ENCODE measurements around the gene PSMA3.
"Not testable (repeated sequence)": the region's sequence is repeated elsewhere in the genome, so short reads cannot be mapped to it uniquely, and the experiment has no call there.

PSMA3 gene

GRCh38 chr14:58244556-58245387 lies at the start of gene PSMA3:
TSS of gene PSMA3 (plus strand) at chr14:58244843. CDS start at chr14:58244921, 78 bp downstream.
- peak; percentile 97 for DNase-seq

DNA sequence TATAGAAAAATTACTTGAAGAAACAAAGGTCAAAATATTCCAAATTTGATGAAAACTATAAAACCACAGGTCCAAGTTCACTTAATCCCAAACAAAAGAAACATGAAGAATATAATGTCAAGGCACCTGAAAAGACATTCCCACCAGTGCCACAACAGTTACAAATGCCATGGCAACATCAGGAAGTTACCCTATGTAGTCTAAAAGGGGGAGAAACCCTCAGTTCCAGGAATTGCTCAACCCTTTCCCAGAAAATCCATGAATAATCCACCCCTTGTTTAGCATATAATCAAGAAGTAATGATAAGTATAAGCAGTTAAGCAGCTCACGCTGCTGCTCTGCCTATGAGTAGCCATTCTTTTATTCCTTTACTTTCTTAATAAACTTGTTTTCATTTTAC lies 48.4 kb upstream of the PSMA3 start:
- no peak for DNase-seq

GRCh38 chr14:58198086-58198485 lies 46.6 kb upstream of the PSMA3 start:
- DNase-seq, result no peak

GRCh38 chr14:58199726-58200479 lies 44.7 kb upstream of the PSMA3 start, which contains the start of gene ACTR10:
TSS of gene ACTR10 (plus strand) at chr14:58200149. CDS start at chr14:58200218, 69 bp downstream.
- DNase-seq, result peak; percentile 97

DNA sequence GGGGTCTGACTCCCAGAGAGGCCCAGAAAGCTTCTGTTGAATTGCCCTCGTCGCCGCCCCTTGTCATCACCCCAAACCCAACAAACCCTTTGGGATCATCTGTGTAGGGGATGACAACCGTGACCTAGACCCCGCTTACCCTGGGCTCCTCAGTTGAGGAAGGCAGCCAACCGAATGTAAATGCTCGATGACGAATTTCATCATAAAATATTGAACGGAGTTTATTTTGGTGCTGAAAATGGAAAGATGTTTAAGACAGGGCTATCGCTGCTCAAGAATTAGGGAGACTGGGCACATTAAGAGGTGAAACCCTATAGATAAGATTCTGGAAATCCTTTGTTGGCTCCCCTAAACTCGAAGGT lies 44.2 kb upstream of the PSMA3 start:
- no peak for DNase-seq

- no peak for DNase-seq
Measured at GRCh38 chr14:58200846-58201245, 43.8 kb upstream of the PSMA3 start.

DNA sequence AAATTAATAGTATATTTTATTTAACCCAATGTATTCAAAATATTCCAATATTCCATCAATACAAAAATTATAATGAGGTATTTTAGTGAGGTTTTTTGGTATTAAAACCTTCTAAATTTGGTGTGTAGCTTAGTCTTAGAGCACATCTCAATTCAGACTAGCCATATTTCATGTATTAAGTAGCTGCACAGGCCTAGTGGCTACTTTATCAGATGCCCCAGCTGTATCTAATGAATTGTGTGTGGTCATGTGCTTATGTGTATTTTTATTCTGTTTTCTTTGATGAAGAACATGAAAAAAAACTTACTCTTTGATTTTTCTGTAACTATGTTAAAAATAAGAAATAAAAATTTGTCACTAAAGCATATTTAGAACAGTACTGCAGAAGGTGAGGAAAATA lies 31.5 kb upstream of the PSMA3 start:
- DNase-seq, result no peak

DNA sequence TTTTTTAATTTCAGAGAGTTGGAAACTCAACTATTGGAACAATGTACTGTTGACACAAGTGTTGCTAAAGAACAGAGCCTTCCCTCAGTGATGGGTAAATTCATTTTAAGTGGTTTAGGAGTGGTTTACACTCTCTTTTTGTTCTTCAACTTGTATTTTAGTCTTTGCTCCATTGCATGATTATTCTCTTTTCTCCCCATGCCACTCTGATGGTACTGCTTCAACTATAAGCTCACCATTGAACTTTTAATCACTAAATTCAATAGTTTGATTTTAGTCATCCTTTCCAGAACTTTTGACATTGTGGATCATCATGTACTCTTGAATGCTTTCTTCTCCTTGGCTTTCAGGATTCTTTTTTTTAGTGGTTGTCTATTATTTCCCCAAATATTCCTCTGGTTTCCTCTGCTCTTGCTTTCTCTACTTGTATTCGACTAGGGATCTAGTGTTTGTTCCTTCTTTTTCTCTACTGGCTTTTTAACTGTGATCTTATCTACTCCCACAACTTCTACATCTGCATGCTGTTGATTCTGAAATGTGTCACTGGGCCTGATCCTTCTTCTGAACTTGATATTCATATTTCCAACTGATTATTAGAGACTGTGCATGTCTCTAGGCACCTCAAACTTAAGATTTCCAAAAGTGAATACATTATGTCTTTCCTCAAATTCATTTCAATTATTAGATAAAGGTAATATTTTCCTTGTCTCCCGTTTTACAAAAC lies 29.3 kb upstream of the PSMA3 start:
- no peak for DNase-seq

DNA sequence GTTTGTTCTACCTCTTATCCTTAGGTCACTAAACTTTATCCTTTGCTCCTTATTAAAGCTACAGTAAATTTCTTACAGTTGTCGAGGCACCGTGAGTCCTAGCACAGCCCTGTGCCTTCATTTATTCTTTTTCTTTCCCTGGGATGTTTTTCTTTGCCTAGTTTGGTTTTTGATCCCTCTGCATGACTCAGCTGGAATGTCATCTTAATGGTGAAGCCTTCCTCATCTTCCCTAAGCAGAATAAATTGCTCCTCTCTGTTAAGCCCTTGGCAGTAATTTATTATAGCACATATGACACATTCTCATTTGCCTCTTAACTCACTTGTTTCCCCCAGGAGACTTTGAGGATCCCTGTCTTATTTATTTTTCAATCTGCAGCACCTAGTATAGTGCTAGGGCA lies 28.1 kb upstream of the PSMA3 start:
- DNase-seq, result no peak

- no peak for DNase-seq
Measured at GRCh38 chr14:58227096-58227819, 17.4 kb upstream of the PSMA3 start.

DNA sequence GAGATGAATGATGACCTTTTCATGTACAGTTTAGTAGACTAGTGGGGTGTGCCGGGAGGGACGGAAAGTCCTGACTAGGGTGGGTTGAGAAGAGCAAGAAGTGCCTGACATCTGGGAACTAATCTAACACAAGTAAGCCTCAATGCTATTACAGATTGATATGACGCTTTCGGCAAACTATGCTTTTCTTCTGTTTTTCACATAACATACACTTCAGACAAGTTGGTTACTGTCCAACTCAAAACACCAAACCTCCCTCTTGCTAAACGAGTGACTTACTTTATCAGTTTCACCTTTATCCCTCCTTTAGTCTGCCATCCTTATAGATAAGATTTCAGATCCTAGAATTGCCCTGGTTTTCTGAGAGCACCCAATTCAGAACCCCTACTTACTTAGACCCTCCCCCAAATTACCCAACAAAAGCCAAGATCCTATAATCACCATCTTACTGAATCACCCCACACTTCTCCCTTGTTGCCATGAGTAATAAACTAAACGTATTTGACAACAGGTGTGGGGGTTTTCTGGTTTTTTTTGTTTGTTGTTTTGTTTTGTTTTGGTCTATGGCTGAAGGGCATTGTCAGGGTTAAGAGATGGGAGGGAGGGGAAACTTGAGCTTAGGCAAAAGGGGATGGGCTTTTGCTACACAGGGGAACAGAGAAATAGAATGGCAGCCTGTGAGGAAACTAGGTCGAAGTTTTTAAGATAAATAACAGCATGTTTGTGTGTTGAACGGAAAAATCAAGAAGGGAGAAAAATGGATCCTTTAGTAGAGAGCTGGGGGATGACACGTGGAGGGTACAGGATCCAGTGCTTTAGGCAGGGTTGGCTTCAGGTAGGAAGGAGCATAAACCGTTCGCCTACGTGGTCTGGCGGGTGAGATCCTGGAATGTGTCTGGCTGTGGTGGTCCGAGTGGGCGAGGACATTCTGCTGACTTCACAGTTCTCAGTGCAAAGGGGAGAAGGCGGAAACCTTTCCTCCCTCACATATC lies 6.1 kb upstream of the PSMA3 start:
- no peak for DNase-seq

DNA sequence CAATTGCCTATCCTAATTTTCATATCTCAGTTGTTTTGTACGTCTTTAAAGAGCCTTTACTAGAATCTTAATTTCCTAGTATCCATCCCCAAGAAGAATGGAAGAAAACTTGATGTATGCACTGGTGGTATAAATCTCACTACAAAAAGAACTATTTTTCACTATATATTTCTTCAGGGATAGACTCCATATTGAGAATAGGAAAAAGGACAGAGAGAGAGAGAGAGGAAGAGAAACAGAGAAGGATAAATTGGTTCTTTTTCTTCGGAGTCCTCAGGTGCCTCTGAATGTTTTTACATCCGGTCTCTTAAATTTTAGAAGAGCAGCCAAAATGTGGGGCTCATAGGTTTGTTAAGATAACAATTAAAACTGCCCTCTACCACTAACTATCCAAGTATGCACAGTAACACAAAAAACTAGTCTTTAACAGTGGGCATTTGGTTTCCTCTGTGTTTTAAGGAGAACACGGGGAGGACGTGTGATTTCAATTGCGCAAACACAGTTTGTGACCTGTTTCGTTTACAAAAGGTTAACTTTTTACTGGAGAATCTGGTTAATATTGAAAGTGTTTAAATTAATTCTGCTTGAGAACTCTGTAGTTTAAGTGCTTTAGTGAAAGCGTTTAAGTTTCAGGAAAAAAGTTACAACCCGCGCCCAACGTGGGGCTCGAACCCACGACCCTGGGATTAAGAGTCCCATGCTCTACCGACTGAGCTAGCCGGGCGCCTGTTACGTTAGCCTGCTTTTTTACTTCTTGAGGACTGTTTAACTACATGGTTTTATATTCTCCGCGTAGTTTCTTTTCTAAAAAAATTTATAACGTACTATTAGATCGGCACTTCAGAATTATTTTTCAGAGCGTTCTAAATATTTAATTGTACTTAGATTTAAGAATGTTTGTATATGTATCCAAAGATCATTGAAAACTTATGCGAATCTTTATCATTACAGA lies 5.1 kb upstream of the PSMA3 start:
- peak; percentile 95 for DNase-seq

- DNase-seq, result no peak
Measured at GRCh38 chr14:58243790-58244555, 670 bp upstream of the PSMA3 start.

GRCh38 chr14:58245562-58245961 lies 919 bp downstream of the PSMA3 start:
- DNase-seq, result no peak

DNA sequence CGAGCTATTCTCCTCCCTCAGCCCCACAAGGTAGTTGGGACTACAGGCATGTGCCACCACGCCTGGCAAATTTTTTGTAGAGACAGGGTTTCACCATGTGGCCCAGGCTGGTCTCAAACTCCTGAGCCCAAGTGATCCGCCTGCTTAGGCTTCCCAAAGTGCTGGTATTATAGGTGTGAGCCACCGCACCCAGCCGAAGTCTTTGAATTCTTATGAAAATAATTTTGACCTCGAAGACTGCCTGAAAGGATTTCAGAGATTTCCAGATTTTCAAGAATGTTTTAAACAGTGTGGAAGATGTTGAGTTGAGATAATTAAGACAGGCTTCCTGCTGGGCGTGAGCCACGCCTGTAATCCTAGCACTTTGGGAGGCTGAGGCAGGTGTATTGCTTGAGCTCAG lies 5.0 kb downstream of the PSMA3 start:
- DNase-seq, result no peak

GRCh38 chr14:58258156-58258555 lies 13.5 kb downstream of the PSMA3 start:
- DNase-seq, result no peak

GRCh38 chr14:58262005-58262404 lies 17.4 kb downstream of the PSMA3 start:
- not testable (repeated sequence) for DNase-seq

- DNase-seq, result no peak
Measured at GRCh38 chr14:58265401-58265800, 20.8 kb downstream of the PSMA3 start.

GRCh38 chr14:58270628-58271027 lies 26.0 kb downstream of the PSMA3 start:
- no peak for DNase-seq
